HG03060 (cell line): Measurements from ENCODE around the gene ATP2B2.

Source experiments
- ATAC-seq: cut with Tn5 transposase; IDR thresholded peaks from one replicate; pipeline ENCODE4 v1.9.1; 2021; ENCODE audit warnings: low read depth, moderate number of reproducible peaks; ENCODE audit not compliant: unreplicated experiment

ATP2B2 gene

GRCh38 chr3:10496121-10496863 is 9.1 kb downstream of the ATP2B2 start:
- ATAC-seq, result no peak

DNA sequence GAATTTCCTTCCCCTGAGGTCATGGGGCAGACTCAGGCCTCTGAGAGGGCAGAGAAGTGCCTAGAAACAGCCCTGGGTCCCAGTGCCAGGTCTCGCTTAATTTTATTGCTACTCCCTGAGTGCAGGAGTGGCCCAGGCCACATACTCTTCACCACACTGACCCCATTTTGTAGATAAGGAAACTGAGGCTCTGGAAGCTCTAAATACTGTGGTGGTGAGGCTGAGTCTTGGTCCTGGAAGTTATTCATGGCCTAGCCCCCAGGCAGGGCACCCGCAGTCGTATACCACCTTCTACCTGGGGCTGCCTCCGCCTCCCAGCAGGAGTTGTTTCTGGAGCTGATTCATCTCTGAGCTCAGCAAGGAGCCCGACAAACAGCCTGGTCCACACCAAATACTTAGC is 9.8 kb downstream of the ATP2B2 start:
- no peak for ATAC-seq

DNA sequence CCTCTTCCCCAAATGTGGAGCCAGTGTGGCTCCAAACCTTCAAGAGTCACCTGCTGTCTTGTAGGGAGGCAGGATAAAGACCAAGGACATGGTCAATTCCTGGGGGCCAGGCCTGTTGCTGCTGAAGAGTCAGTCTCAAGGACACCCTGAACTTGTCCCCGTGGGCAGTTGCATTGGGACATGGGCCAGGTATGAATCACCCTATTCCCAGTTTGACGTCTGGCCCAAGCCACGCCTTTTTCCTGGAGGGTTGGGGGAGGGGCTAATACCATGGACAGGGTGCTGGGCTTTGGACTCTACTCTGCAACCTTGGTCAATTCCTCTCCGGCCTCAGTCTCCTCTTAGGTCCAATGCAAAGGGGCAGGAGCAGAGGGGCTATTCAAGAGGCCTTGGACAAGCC is 10.4 kb downstream of the ATP2B2 start:
- no peak for ATAC-seq

GRCh38 chr3:10494180-10494579 is 11.2 kb downstream of the ATP2B2 start:
- no peak for ATAC-seq

- ATAC-seq, result no peak
These were observed 12.2 kb downstream of the ATP2B2 start for GRCh38 chr3:10493202-10493589.

DNA sequence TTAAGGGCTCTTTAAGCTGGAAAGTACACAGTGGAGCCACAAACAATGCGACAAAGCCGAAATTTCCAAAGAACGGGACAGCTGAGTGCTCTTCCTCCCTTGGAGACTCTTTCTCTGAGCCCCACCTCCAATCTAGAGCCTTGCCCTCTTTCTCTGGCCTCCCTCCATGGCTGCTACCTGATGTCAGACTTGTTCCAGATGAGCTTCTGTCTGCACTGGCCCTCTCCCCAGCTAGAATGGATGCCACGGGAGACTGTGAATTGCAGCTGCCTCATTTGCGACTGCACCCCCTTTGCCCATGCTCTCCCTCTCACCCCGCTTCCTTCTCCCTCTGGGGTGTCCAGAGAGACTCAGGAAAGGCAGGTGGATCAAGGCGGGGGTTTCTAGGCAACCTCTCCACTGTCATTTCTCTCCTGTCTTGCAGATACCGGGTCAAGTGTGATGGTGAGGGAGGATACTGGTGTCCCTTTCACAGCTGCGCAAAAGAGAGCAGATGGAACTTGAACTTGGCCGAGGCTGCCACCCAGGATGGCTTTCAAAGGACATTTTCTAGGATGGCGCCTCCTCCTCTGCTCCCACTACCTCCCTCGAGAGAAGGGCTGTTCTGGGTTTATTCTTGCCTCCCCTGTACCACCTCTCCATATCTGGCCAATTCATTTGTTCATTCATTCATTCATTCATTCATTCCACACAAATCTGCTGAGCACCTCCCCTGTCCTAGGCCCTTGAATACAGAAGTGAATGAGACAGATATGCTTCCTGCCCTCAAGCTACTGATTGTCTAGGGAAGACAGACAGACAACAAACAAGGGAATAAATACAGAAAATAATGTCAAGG is 12.8 kb downstream of the ATP2B2 start:
- no peak for ATAC-seq

GRCh38 chr3:10489746-10490483 is 15.5 kb downstream of the ATP2B2 start:
- no peak for ATAC-seq

DNA sequence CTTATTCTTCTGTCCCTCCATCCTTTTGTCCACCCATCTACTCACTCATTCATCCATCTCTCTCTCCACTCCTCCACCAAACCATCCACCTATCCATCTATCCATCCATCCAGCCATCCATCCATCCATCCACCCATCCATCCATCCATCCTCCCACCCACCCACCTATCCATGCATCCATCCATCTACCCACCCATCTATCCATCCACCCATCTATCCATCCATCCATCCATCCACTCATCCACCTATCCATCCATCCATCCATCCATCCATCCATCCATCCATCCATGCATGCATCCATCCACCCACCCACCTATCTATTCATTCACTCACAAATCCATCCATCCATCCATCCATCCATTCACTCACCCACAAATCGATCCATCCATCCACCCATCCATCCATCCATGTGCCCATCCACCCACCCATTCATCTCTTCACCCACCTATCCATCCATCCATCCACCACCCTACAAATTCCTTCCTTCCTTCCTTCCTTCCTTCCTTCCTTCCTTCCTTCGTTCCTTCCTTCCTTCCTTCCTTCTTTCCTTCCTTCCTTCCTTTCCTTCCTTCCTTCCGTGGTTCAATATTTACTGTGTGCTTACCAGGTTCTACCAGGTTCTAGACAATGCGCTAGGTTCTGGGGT is 17.3 kb downstream of the ATP2B2 start:
- ATAC-seq, result no peak

DNA sequence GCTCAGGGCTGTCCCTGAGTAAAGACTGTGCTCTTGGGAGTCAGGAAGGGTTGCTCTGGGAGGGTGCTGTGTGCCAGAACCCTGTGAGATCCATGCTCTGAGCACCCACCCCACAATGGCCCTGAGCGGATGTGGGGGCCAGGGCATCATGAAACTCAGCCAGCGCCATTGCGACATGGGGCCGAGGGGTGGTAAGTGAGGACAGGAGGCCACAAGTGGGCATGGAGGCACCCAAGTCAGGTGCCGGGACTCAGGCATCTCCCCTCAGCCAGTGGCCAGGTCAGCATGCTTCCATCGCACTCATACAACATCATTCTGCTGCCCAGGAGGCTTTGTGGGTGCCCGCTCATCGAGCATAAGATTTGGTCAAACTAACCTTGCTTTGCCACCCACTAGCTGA is 19.6 kb downstream of the ATP2B2 start:
- no peak for ATAC-seq

DNA sequence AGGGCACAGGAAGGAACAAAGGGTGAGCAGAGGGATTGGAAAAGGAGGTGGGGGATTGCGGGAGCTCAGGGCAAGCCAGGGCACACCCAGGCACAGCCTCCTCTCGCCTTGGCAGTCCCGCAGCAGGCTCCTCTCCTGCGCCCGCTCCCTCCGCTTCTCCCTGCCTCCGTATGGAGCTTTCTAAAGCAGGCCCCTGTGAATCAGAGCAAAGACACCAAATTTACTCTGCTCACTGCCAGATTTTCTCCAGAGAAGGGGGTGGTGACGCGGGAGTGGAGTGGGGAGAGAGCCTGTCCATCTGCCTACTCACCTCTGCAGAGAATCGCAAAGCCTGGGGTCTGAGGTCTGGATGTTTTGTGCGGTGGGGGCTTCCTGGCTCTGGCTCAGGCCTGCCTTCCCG is 20.0 kb downstream of the ATP2B2 start:
- no peak for ATAC-seq

GRCh38 chr3:10484709-10485108 is 20.7 kb downstream of the ATP2B2 start:
- no peak for ATAC-seq

DNA sequence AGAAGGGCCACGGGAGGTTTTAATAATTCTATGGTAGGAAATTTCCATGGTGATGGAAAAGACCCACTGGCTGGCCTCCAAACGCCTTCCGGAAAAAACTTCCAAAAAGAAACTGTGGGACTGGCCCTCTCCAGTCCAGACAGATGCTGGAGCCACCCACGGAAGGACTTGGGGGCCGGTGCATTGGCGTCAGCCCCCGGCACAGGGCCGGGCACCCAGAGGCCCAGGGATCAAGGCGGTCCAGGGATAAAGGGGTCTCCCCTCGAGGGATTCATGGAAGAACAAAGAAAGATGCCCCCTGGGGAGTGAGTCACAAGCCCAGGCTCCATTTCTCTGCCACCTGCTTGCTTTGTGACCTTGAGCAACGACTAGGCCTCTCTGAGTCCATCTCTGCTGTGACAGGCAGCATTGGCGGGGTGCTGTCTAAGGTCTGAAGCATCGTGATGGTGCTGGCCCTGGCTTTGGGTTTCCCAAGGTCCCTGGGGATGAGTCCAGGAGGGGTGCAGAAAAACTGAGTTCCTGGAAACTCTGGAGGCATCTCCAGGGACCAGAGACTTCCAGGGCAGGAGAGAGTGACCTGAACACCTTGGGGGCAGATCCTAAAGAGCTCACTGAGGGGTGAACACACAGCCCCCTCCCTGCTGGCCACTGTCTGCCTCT is 21.6 kb downstream of the ATP2B2 start:
- no peak for ATAC-seq

DNA sequence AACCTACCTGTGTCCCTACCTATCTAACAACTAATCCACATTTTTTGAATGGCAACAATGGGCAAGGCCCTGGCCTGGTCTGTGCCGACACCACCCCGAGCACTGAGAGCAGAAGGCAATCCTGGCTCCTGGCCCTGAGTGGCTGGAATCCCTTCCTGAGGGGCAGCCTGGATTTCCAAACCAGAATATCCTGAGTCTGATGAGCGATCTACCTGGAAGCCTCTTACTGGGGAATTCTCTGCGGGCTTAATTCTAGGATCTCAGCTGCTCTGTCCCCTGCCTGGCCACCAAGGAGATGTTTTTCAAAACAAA is 22.1 kb downstream of the ATP2B2 start:
- no peak for ATAC-seq

DNA sequence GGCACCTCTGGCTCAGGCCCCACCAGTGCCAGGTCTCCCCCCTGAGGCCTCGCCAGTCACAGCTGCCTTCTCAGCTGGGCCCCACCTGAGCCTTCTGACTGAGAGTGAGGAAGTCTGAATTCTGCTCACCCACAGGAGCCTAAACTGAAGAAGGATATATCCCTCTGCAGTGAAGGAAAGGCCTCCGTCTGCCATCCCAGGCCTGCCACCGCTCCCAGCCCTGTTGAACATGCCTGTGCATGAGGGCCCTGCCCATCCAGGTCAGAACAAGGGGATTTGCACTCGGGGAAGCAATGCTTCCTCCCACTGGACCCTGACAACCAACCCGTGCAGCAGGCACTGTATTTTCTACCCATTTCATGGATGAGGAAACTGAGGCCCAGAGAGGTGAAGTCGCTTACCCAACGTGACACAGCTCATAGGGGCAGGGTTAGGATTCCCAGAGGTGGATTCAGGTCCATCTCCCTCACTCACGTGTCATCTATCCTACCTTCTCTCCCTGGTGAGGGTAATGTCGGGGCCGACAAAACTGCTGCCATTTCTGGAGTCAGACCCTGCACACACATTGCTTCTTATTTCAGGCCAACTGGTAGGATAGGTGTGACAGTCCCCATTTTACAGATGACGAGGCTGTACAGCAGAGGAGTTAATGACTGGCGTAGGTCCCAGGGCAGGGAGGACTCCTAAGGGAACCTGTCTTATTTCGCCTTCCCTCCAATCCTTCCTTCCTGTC is 22.6 kb downstream of the ATP2B2 start:
- no peak for ATAC-seq

GRCh38 chr3:10480871-10481378 is 24.5 kb downstream of the ATP2B2 start:
- no peak for ATAC-seq

- no peak for ATAC-seq
These were observed 26.1 kb downstream of the ATP2B2 start for GRCh38 chr3:10479311-10479710.

DNA sequence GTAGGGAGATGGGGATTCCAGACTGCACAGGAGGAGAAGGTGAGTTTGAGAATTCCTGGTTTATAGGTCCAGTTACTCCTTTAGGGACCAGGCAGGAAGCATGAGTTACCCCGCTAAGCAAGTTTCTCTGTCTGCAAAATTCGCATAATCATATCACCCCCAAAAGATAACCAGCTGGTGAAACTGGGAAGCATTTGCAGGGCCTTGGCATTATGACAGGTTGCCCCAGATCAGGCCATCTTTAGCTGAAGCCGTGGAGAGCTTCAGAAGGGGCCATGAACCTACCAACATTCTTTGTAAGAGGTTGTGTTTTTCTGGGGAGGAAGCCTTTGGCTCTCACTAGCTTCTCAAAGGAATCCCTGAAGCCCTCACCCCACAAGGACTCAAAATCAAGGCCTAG is 29.4 kb downstream of the ATP2B2 start:
- ATAC-seq, result no peak

DNA sequence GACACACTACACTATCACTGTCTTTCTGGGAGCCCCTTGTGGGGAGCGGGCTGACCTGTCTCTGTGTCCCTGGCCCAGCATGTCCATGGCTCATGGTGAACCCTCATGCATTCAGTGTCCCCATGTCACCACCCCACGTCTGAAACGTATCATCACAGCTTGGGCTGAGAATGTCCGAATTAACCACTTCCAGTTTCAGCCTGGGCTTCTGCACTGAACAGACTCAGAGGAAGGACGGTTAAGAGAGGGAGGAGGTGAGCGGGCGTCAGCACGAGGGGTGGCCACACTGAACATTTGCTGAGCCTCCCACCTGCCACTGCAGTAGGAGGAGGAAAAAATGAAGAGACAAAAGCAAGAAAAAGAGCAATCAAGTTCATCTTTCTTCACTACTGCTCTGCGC is 30.5 kb downstream of the ATP2B2 start:
- ATAC-seq, result no peak

DNA sequence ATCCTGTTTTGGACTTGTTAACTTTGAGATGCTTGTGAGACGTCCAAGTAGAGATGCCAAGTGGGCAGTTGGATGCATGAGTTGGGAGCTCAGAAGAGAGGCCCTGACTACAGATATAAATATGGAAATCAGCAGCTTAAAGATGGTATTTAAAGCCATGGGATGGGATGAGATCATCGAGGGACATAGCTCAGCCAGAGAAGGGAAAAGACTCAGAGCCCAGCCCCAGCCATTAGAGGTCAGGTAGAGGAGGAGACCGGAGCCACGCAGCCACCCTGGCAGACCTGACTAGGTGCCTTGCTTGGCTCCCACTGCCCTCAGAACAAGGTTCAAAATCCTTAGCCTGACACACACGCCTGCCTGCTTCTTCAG is 31.1 kb downstream of the ATP2B2 start:
- no peak for ATAC-seq
